Heart right ventricle (tissue), 16 donors: Measurements from ENCODE around the gene TNS3. TPM values are rescaled to one million over a fixed set of nuclear protein-coding genes. Genes with fewer than 3 reads are reported as not detected.

Source experiments
- ATAC-seq, 8 donors: fragments of 200-7000 bp; cut with Tn5 transposase; one replicate each; pipeline ENCODE4 v1.9.1; 2020; ENCODE audit warnings: mild to moderate bottlenecking in 8 of 8, moderate library complexity in 8 of 8, moderate number of reproducible peaks in 1 of 8
- DNase-seq, 2 donors: peaks; one replicate each; pipeline ENCODE4 v3.0.0-alpha.2; 2020
- H3K27ac ChIP-seq, 10 donors: fragments of 200-600 bp; sonication (generic) in 2 of 10; one replicate each; pipeline versions ENCODE4 v1.5.0 to v1.8.0; 2020 to 2022; ENCODE audit warnings: mild to moderate bottlenecking in 3 of 10
- H3K27me3 ChIP-seq, 7 donors: fragments of 200-600 bp; one replicate each; pipeline ENCODE4 v1.8.0; 2021 to 2022; ENCODE audit warnings: mild to moderate bottlenecking in 2 of 7
- H3K36me3 ChIP-seq, 9 donors: fragments of 200-600 bp; sonication (generic) in 1 of 9; one replicate each; pipeline versions ENCODE4 v1.5.0 to v1.8.0; 2020 to 2022; ENCODE audit warnings: mild to moderate bottlenecking in 2 of 9
- H3K4me1 ChIP-seq, 9 donors: fragments of 200-600 bp; sonication (generic) in 1 of 9; one replicate each; pipeline versions ENCODE4 v1.5.0 to v1.8.0; 2020 to 2022; ENCODE audit warnings: mild to moderate bottlenecking in 4 of 9
- H3K4me3 ChIP-seq, 10 donors: fragments of 200-600 bp; sonication (generic) in 2 of 10; one replicate each; pipeline versions ENCODE4 v1.5.0 to v1.8.0; 2020 to 2022; ENCODE audit warnings: mild to moderate bottlenecking in 7 of 10, moderate library complexity in 2 of 10
- H3K9me3 ChIP-seq, 11 donors: fragments of 200-600 bp in 10 of 11; sonication (generic) in 2 of 11; one replicate each; pipeline versions ENCODE4 v1.5.0 to v1.8.0; 2013 to 2022; ENCODE audit warnings: mild to moderate bottlenecking in 2 of 11, control low read depth in 1 of 11, moderate library complexity in 1 of 11
- CTCF ChIP-seq, 9 donors: fragments of 200-600 bp; sonication (generic) in 2 of 9; IDR thresholded peaks; one replicate each; pipeline versions ENCODE4 v1.5.0 to v1.8.0; 2021 to 2022; ENCODE audit warnings: antibody characterized with exemption in 9 of 9, mild to moderate bottlenecking in 5 of 9, moderate library complexity in 1 of 9
- WGBS, 2 donors: extraction: QIAGEN DNeasy Blood & Tissue Kit; methylation state at CpG; one replicate each; pipeline ENCODE4 v1.1.7; 2013; ENCODE audit warnings: inconsistent platforms in 1 of 2; 5-methylcytosine and 5-hydroxymethylcytosine counted together
- intact Hi-C, 10 donors: fragments of 100-400 bp; cut with DNase I; formaldehyde crosslinking; loops; one replicate each; pipeline versions ENCODE4 v1.11.1 to v1.14.2; 2022
- polyA plus RNA-seq, 2 donors: library from polyadenylated mRNA; stranded (reverse); fragments of 200-250 nt; gene quantifications; one replicate each; pipeline ENCODE4 v1.2.3, GENCODE V29; 2013
- total RNA-seq, 10 donors: library from RNA; stranded (reverse); fragmentation: NEBNext Ultra II Directional in 3 of 10; extraction: Animal tissue kit (Norgen Biotek cat#: 25700) in 3 of 10; gene quantifications; one replicate each; pipeline versions ENCODE4 v1.2.1 to v1.2.4, GENCODE V29; 2021 to 2023
- donor health status: Arrhythmogenic right ventricular cardiomyopathy.
- donor health status: ischemic (EF 13 %, LVEDD 7.1; RV severe dilation, severe dysfunction).
- donor health status: healthy with polysubstance abuse.
- donor health status: DM: no; HTN: yes; CAD: no.
- donor health status: DM: no; HTN: no; CAD: no.
- donor health status: ischemic (EF 25% LVEDD 6.9; RV normal size, moderate dysfunction).
- donor health status: ischemic (EF 25% LVEDD 5.7; RV mildly dilated, moderate dysfunction).
- donor health status: healthy.
- donor health status: DM: yes; HTN: yes; CAD: no.
- donor health status: Ischemic cardiomyopathy.
- donor health status: ischemic (EF 35%, LVEDD 5.7; RV mildly dilated, moderate dysfunction).
- donor health status: nonischemic (EF 11% LVEDD 7.7; RV severe dilation, severe dysfunction).
- donor health status: DM: yes; HTN: yes; CAD: no.
- donor health status: PGD.
- donor health status: ischemic (EF 29% LVEDD 5.4; RV normal size, mild dysfunction).
- donor health status: nonischemic (EF 23%, LVEDD 6.1; RV moderate dilation, normal function).

TNS3 gene
- total and polyA plus RNA-seq, 12 donors, result 6.7 to 74.2 (median 34.0) TPM

- intact Hi-C loops, result loop anchor here in 4 of 10 donors (5.0 to 10.0 kb wide), 4 partner anchors 120 to 130 kb away; partner anchors contain the start of gene TNS3 (in 1 of the 4)
- WGBS, 2 donors, result 70 to 87% methylated on average over 11 of the region's 11 CpGs
- ATAC-seq (peak; percentile 30 to 74 (median 54)), DNase-seq (no peak)
- H3K27me3 ChIP-seq, result no peaks in the 10 kb centered on the region
- no peaks in the 10 kb centered on the region for H3K36me3 ChIP-seq
- peak overlapping the region in 9 of 10 donors; percentile 1 to 44 (median 38) for H3K4me3 ChIP-seq
- peak overlapping the region; percentile 36 to 90 (median 84) for H3K27ac ChIP-seq
- H3K9me3 ChIP-seq, result no peaks in the 10 kb centered on the region
- peaks cover 9 to 55% (median 31%) of the 10 kb centered on the region in 9 donors for H3K4me1 ChIP-seq
- TF ChIP-seq CTCF (IDR thresholded peaks at IDR 0.05), result no peak
Measured at GRCh38 chr7:47452715-47453092, 129.2 kb downstream of the TNS3 start.

- no peak for TF ChIP-seq CTCF (IDR thresholded peaks at IDR 0.05)
- no peak for DNase-seq
- H3K27ac ChIP-seq, result peak overlapping the region; percentile 36 to 90 (median 84)
- intact Hi-C loops, result loop anchor here in 4 of 10 donors (5.0 to 10.0 kb wide), 4 partner anchors 120 to 130 kb away; partner anchors contain the start of gene TNS3 (in 1 of the 4)
- whole genome bisulfite sequencing, 2 donors, result 69 to 89% methylated on average over 3 of the region's 3 CpGs
- H3K27me3 ChIP-seq, result no peaks in the 10 kb centered on the region
- ATAC-seq, result peak in 4 of 8 donors; percentile 7 to 28 (median 20)
- no peaks in the 10 kb centered on the region for H3K9me3 ChIP-seq
- H3K4me1 ChIP-seq, result peaks cover 8 to 52% (median 30%) of the 10 kb centered on the region in 9 donors
- H3K36me3 ChIP-seq, result no peaks in the 10 kb centered on the region
- peak overlapping the region in 9 of 10 donors; percentile 1 to 44 (median 38) for H3K4me3 ChIP-seq
Measured at GRCh38 chr7:47452295-47452694, 129.6 kb downstream of the TNS3 start.

- DNase-seq (no peak), ATAC-seq (no peak)
- Histone ChIP-seq H3K36me3 (no peaks in the 10 kb centered on the region), H3K27me3 (no peaks in the 10 kb centered on the region), H3K4me3 (peak overlapping the region in 5 of 10 donors; percentile 31 to 44 (median 40)), H3K9me3 (no peaks in the 10 kb centered on the region), H3K4me1 (peaks cover 8 to 56% (median 30%) of the 10 kb centered on the region in 9 donors), H3K27ac (peak overlapping the region in 7 of 10 donors; percentile 81 to 90 (median 86))
- intact Hi-C loops, result loop anchor here in 4 of 10 donors (5.0 to 10.0 kb wide), 4 partner anchors 120 to 130 kb away; partner anchors contain the start of gene TNS3 (in 1 of the 4)
- 82 to 88% methylated on average over 3 of the region's 3 CpGs for WGBS, 2 donors
- no peak for TF ChIP-seq CTCF (IDR thresholded peaks at IDR 0.05)
Measured at GRCh38 chr7:47451851-47452205, 130.1 kb downstream of the TNS3 start.

GRCh38 chr7:47449810-47450590 is 131.9 kb downstream of the TNS3 start:
- no peaks in the 10 kb centered on the region for H3K27me3 ChIP-seq
- no peak overlapping the region for H3K4me3 ChIP-seq
- peaks cover 8 to 70% (median 36%) of the 10 kb centered on the region in 9 donors for H3K4me1 ChIP-seq
- intact Hi-C loops, result loop anchor here in 7 of 10 donors (5.0 to 10.0 kb wide), 7 partner anchors 105 to 365 kb away; partner anchors contain the start of gene TNS3 (in 1 of the 7)
- no peak for TF ChIP-seq CTCF (IDR thresholded peaks at IDR 0.05)
- no peaks in the 10 kb centered on the region for H3K9me3 ChIP-seq
- H3K27ac ChIP-seq, result peak overlapping the region in 6 of 10 donors; percentile 15 to 87 (median 46)
- ATAC-seq, result no peak
- no peaks in the 10 kb centered on the region for H3K36me3 ChIP-seq
- WGBS, 2 donors, result 90 to 95% methylated on average over 11 of the region's 11 CpGs
- DNase-seq, result no peak
